Vagina (tissue), 2 donors: ENCODE measurements around the gene MON1A. TPM values are rescaled to one million over a fixed set of nuclear protein-coding genes. Genes with fewer than 3 reads are reported as not detected.

Experiments
- DNase-seq, 2 donors: peaks; one replicate each; pipeline ENCODE4 v3.0.0-alpha.2; 2017; ENCODE audit errors: extremely low spot score in 2 of 2
- H3K27ac ChIP-seq: fragments of 200-600 bp; sonication (generic); one replicate; pipeline ENCODE4 v1.5.1; 2019
- H3K27me3 ChIP-seq: fragments of 200-600 bp; sonication (generic); one replicate; pipeline ENCODE4 v1.5.1; 2019
- H3K36me3 ChIP-seq, 2 donors: fragments of 200-600 bp; sonication (generic); one replicate each; pipeline ENCODE4 v1.5.1; 2017 to 2019
- H3K4me1 ChIP-seq: fragments of 200-600 bp; sonication (generic); one replicate; pipeline ENCODE4 v1.5.1; 2019
- H3K4me3 ChIP-seq, 2 donors: fragments of 200-600 bp; sonication (generic); 1 replicate in 1 of 2; 2 replicates in 1 of 2; pipeline ENCODE4 v1.5.1; 2016 to 2019
- H3K9me3 ChIP-seq: fragments of 200-600 bp; sonication (generic); one replicate; pipeline ENCODE4 v1.5.1; 2019
- CTCF ChIP-seq, 3 experiments: fragments of 450-650 bp in 2 of 3; fragments of 200-600 bp in 1 of 3; sonication (generic) in 1 of 3; IDR thresholded peaks; one replicate each; pipeline ENCODE4 v1.5.1; 2017 to 2019; ENCODE audit warnings: antibody characterized with exemption in 3 of 3, mild to moderate bottlenecking in 2 of 3, moderate library complexity in 2 of 3
- POLR2A ChIP-seq, 2 donors: fragments of 450-650 bp; IDR thresholded peaks; one replicate each; pipeline ENCODE4 v1.6.1; 2017; ENCODE audit warnings: antibody characterized with exemption in 2 of 2, mild to moderate bottlenecking in 2 of 2, moderate library complexity in 2 of 2
- POLR2AphosphoS5 ChIP-seq, 2 donors: sonication (generic); formaldehyde crosslinking; IDR thresholded peaks; one replicate each; pipeline ENCODE4 v1.9.0; 2017; ENCODE audit warnings: antibody characterized with exemption in 2 of 2, mild to moderate bottlenecking in 2 of 2, low read depth in 1 of 2; ENCODE audit not compliant: insufficient read depth in 1 of 2
- intact Hi-C: fragments of 100-400 bp; cut with DNase I; formaldehyde crosslinking; loops from one replicate; pipeline ENCODE4 v1.15.1; 2023
- total RNA-seq: library from RNA; depleted of rRNA; stranded (reverse); fragments of >200 nt; gene quantifications from one replicate; pipeline ENCODE4 v1.2.3, GENCODE V29; 2016

The MON1A gene
- total RNA-seq: 10.6 TPM

GRCh38 chr3:49929291-49930167, at the start of gene MON1A:
TSS of gene MON1A (minus strand) at chr3:49929811. CDS start at chr3:49913346, 16,465 bp downstream.
- TF ChIP-seq POLR2AphosphoS5 (IDR thresholded peaks at IDR 0.05; ENCODE audit: insufficient read depth in 1 of 2, low read depth in 1 of 2): peak; percentile 86 to 90
- no peak for TF ChIP-seq CTCF (IDR thresholded peaks at IDR 0.05)
- Histone ChIP-seq H3K27me3 (no peaks in the 10 kb centered on the region), H3K36me3 (no peaks in the 10 kb centered on the region), H3K9me3 (no peaks in the 10 kb centered on the region), H3K27ac (peak within 1 kb of the TSS; percentile 84), H3K4me1 (peaks cover 23% of the 10 kb centered on the region), H3K4me3 (peak within 1 kb of the TSS; percentile 55 to 82)
- peak in 1 of 2 donors; percentile 96 for DNase-seq
- intact Hi-C loops: no loop called here

GRCh38 chr3:49976942-49977341, 47.3 kb upstream of the MON1A start:
- no peak for DNase-seq
- TF ChIP-seq POLR2A (IDR thresholded peaks at IDR 0.05): no peak
- TF ChIP-seq POLR2AphosphoS5 (IDR thresholded peaks at IDR 0.05; ENCODE audit: insufficient read depth in 1 of 2, low read depth in 1 of 2): no peak
- TF ChIP-seq CTCF (IDR thresholded peaks at IDR 0.05): no peak
- Histone ChIP-seq H3K4me1 (no peaks in the 10 kb centered on the region), H3K4me3 (no peak overlapping the region), H3K36me3 (peaks cover 0 to 30% of the 10 kb centered on the region in 2 donors), H3K27me3 (no peaks in the 10 kb centered on the region), H3K27ac (no peak overlapping the region), H3K9me3 (no peaks in the 10 kb centered on the region)
- intact Hi-C loops: no loop called here

GRCh38 chr3:49972656-49973055, 43.0 kb upstream of the MON1A start:
- no peak for DNase-seq
- no peak overlapping the region for H3K27ac ChIP-seq

GRCh38 chr3:49968346-49968745, 38.7 kb upstream of the MON1A start:
- DNase-seq: no peak
- peaks cover 7% of the 10 kb centered on the region for H3K4me1 ChIP-seq
- no peaks in the 10 kb centered on the region for H3K27me3 ChIP-seq
- H3K9me3 ChIP-seq: no peaks in the 10 kb centered on the region
- H3K36me3 ChIP-seq: peaks cover 0 to 25% of the 10 kb centered on the region in 2 donors
- TF ChIP-seq CTCF (IDR thresholded peaks at IDR 0.05) (no peak), POLR2A (IDR thresholded peaks at IDR 0.05) (no peak), POLR2AphosphoS5 (IDR thresholded peaks at IDR 0.05; ENCODE audit: insufficient read depth in 1 of 2, low read depth in 1 of 2) (no peak)
- H3K4me3 ChIP-seq: no peak overlapping the region
- H3K27ac ChIP-seq: no peak overlapping the region
- intact Hi-C loops: no loop called here

More at GRCh38 chr3:49972656-49973055, 43.0 kb upstream of the MON1A start:
- no peaks in the 10 kb centered on the region for H3K4me1 ChIP-seq
- intact Hi-C loops: no loop called here
- peaks cover 0 to 42% of the 10 kb centered on the region in 2 donors for H3K36me3 ChIP-seq
- H3K27me3 ChIP-seq: no peaks in the 10 kb centered on the region
- no peaks in the 10 kb centered on the region for H3K9me3 ChIP-seq
- TF ChIP-seq POLR2A (IDR thresholded peaks at IDR 0.05) (no peak), CTCF (IDR thresholded peaks at IDR 0.05) (no peak)
- H3K4me3 ChIP-seq: no peak overlapping the region

GRCh38 chr3:49967291-49967690, 37.7 kb upstream of the MON1A start:
- H3K27me3 ChIP-seq: no peaks in the 10 kb centered on the region
- intact Hi-C loops: no loop called here
- no peak overlapping the region for H3K4me3 ChIP-seq
- peaks cover 0 to 15% of the 10 kb centered on the region in 2 donors for H3K36me3 ChIP-seq
- no peak overlapping the region for H3K27ac ChIP-seq
- peaks cover 7% of the 10 kb centered on the region for H3K4me1 ChIP-seq
- TF ChIP-seq POLR2AphosphoS5 (IDR thresholded peaks at IDR 0.05; ENCODE audit: insufficient read depth in 1 of 2, low read depth in 1 of 2) (no peak), CTCF (IDR thresholded peaks at IDR 0.05) (no peak), POLR2A (IDR thresholded peaks at IDR 0.05) (no peak)
- H3K9me3 ChIP-seq: no peaks in the 10 kb centered on the region
- no peak for DNase-seq
